ENCODE measurements around the gene SMG9.
"Not testable (repeated sequence)": the region's sequence is repeated elsewhere in the genome, so short reads cannot be mapped to it uniquely, and the experiment has no call there.

The SMG9 gene

GRCh38 chr19:43692877-43693276, 61.9 kb downstream of the SMG9 start:
- no peak for DNase-seq (ENCODE audit: low read depth in 2 of 3, low spot score in 1 of 3)

- DNase-seq (ENCODE audit: low read depth in 2 of 3, low spot score in 1 of 3) = no peak
These were observed 62.4 kb downstream of the SMG9 start for GRCh38 chr19:43692385-43692784.

GRCh38 chr19:43691755-43692154, 63.0 kb downstream of the SMG9 start:
- no peak for DNase-seq (ENCODE audit: low read depth in 2 of 3, low spot score in 1 of 3)

- no peak for DNase-seq (ENCODE audit: low read depth in 2 of 3, low spot score in 1 of 3)
These were observed 63.9 kb downstream of the SMG9 start for GRCh38 chr19:43690890-43691289.

GRCh38 chr19:43690444-43690843, 64.3 kb downstream of the SMG9 start:
- no peak for DNase-seq (ENCODE audit: low read depth in 2 of 3, low spot score in 1 of 3)

GRCh38 chr19:43688059-43688701, 66.6 kb downstream of the SMG9 start:
- DNase-seq (ENCODE audit: low read depth in 2 of 3, low spot score in 1 of 3) = no peak

- DNase-seq (ENCODE audit: low read depth in 2 of 3, low spot score in 1 of 3) = no peak
These were observed 67.1 kb downstream of the SMG9 start for GRCh38 chr19:43687660-43687997.

- DNase-seq (ENCODE audit: low read depth in 2 of 3, low spot score in 1 of 3) = no peak
These were observed 70.4 kb downstream of the SMG9 start for GRCh38 chr19:43684326-43684725.

GRCh38 chr19:43683905-43684304, 70.9 kb downstream of the SMG9 start:
- DNase-seq (ENCODE audit: low read depth in 2 of 3, low spot score in 1 of 3) = no peak

- no peak for DNase-seq (ENCODE audit: low read depth in 2 of 3, low spot score in 1 of 3)
These were observed 71.7 kb downstream of the SMG9 start for GRCh38 chr19:43682824-43683661.

GRCh38 chr19:43682269-43682668, 72.5 kb downstream of the SMG9 start:
- not testable (repeated sequence) for DNase-seq (ENCODE audit: low read depth in 2 of 3, low spot score in 1 of 3)

- DNase-seq (ENCODE audit: low read depth in 2 of 3, low spot score in 1 of 3) = no peak
These were observed 72.9 kb downstream of the SMG9 start for GRCh38 chr19:43681821-43682220.

- no peak for DNase-seq (ENCODE audit: low read depth in 2 of 3, low spot score in 1 of 3)
These were observed 76.1 kb downstream of the SMG9 start for GRCh38 chr19:43678512-43679261.
